PC-9 (cell line): ENCODE data around the gene ZNF618. TPM values are rescaled to one million over a fixed set of nuclear protein-coding genes. Genes with fewer than 3 reads are reported as not detected.

Experiments
- BruUV-seq: library from RNA; stranded (reverse); fragments of 400-500 nt; replicated peaks from 2 replicates; lab custom pipeline; 2021; lab: Mats Ljungman, UMichigan
- CTCF ChIA-PET: fragments of 300-600 bp; sonication (Branson Sonifier 250); formaldehyde crosslinking; loops from one replicate; lab custom pipeline; 2022; ENCODE audit warnings: antibody characterized with exemption; lab: Charles Lee
- POLR2A ChIA-PET: fragments of 300-600 bp; sonication (Branson Sonifier 250); formaldehyde crosslinking; loops from one replicate; lab custom pipeline; 2022; ENCODE audit warnings: antibody characterized with exemption; ENCODE audit not compliant: unreplicated experiment; lab: Charles Lee
- DNase-seq, 2 experiments: peaks; one replicate each; pipeline versions ENCODE4 v3.0.0 to v3.0.0-alpha.2; 2015 to 2022; ENCODE audit warnings: mixed read lengths in 1 of 2
- H2AFZ ChIP-seq: fragments of 200-600 bp; sonication (generic); 2 replicates; pipeline ENCODE4 v1.8.1; 2017; ENCODE audit warnings: antibody characterized with exemption
- H3F3A ChIP-seq: fragments of 200-600 bp; sonication (generic); 2 replicates; pipeline ENCODE4 v1.8.1; 2017; ENCODE audit warnings: antibody characterized with exemption, mild to moderate bottlenecking, low read depth; ENCODE audit not compliant: insufficient read depth
- H3K27ac ChIP-seq: fragments of 200-600 bp; sonication (generic); 2 replicates; pipeline ENCODE4 v1.6.1; 2016; ENCODE audit warnings: mixed run types
- H3K27me3 ChIP-seq: fragments of 200-600 bp; sonication (generic); 2 replicates; pipeline ENCODE4 v1.6.1; 2016; ENCODE audit warnings: low read depth, mixed run types; ENCODE audit not compliant: insufficient read depth
- H3K36me3 ChIP-seq: fragments of 200-600 bp; sonication (generic); 2 replicates; pipeline ENCODE4 v1.6.1; 2016; ENCODE audit warnings: low read depth, mixed run types
- H3K4me1 ChIP-seq: fragments of 200-600 bp; sonication (generic); replicated peaks from 2 replicates; pipeline ENCODE4 v1.6.1; 2016; ENCODE audit warnings: mixed run types; ENCODE audit not compliant: insufficient read depth
- H3K4me2 ChIP-seq: fragments of 200-600 bp; sonication (generic); 2 replicates; pipeline ENCODE4 v1.6.1; 2017; ENCODE audit warnings: mixed run types
- H3K4me3 ChIP-seq: fragments of 200-600 bp; sonication (generic); 2 replicates; pipeline ENCODE4 v1.6.1; 2016; ENCODE audit warnings: mixed run types
- H3K79me2 ChIP-seq: fragments of 200-600 bp; sonication (generic); 2 replicates; pipeline ENCODE4 v1.6.1; 2017; ENCODE audit warnings: low read depth, mixed run types
- H3K9me2 ChIP-seq: fragments of 200-600 bp; sonication (generic); 2 replicates; pipeline ENCODE4 v1.8.1; 2017; ENCODE audit warnings: mild to moderate bottlenecking; ENCODE audit not compliant: insufficient read depth
- H3K9me3 ChIP-seq: fragments of 200-600 bp; sonication (generic); 2 replicates; pipeline ENCODE4 v1.8.1; 2016; ENCODE audit warnings: low read depth; ENCODE audit not compliant: insufficient read depth
- H4K20me1 ChIP-seq: fragments of 200-600 bp; sonication (generic); 2 replicates; pipeline ENCODE4 v1.8.1; 2017; ENCODE audit not compliant: insufficient read depth
- EZH2 ChIP-seq: fragments of 200-600 bp; sonication (generic); IDR thresholded peaks from 2 replicates; pipeline ENCODE4 v1.8.0; 2017; ENCODE audit warnings: antibody characterized with exemption, low read depth
- intact Hi-C: fragments of 100-400 bp; cut with micrococcal nuclease; formaldehyde crosslinking; loops from one replicate; pipeline ENCODE4 v1.10.0; 2022; ENCODE audit not compliant: unreplicated experiment
- total RNA-seq: library from RNA; stranded (reverse); gene quantifications from 2 replicates; pipeline ENCODE4 v1.2.3, GENCODE V29; 2021
- TF ChIP-seq, protein P1 (sequence below): fragments of 200-600 bp; sonication (generic); conservative IDR thresholded peaks from 2 replicates; pipeline ENCODE4 v1.6.1; 2017; ENCODE audit warnings: mixed run types, antibody characterized with exemption, mild to moderate bottlenecking, moderate library complexity

Gene ZNF618
- total RNA-seq, 1 experiment from 2014 or later = 0.20 TPM

DNA sequence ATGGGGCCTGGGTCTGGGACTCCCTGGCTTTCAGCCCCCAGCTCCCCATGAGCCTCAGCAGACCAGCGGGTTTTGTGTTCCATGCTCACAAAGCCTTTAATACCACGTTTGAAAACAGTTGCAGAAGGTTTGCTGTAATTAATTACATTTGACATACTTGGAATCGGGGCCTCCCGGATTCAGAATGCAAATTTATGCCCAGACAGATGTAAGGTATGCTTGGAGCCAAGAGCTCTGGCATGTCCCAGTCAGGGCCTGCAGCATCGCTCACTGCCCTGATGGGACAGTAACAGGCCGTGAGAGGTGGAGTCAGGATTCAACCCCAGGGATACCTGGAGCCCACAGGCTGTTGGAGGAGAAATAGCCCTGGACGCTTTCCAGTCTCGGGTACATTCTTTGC lies 12.2 kb downstream of the ZNF618 start:
- no peak overlapping the region for H3K4me3 ChIP-seq
- DNase-seq = no peak
- H4K20me1 ChIP-seq = no peaks in the 10 kb centered on the region
- no peaks in the 10 kb centered on the region for H3K79me2 ChIP-seq
- H3K9me2 ChIP-seq = no peaks in the 10 kb centered on the region
- BruUV-seq = no TSS peak
- H3K36me3 ChIP-seq = no peaks in the 10 kb centered on the region
- intact Hi-C loops = no loop called here
- POLR2A ChIA-PET = no interaction called here
- CTCF ChIA-PET = no interaction called here
- H3K27ac ChIP-seq = no peak overlapping the region
- TF ChIP-seq, protein P1, sequence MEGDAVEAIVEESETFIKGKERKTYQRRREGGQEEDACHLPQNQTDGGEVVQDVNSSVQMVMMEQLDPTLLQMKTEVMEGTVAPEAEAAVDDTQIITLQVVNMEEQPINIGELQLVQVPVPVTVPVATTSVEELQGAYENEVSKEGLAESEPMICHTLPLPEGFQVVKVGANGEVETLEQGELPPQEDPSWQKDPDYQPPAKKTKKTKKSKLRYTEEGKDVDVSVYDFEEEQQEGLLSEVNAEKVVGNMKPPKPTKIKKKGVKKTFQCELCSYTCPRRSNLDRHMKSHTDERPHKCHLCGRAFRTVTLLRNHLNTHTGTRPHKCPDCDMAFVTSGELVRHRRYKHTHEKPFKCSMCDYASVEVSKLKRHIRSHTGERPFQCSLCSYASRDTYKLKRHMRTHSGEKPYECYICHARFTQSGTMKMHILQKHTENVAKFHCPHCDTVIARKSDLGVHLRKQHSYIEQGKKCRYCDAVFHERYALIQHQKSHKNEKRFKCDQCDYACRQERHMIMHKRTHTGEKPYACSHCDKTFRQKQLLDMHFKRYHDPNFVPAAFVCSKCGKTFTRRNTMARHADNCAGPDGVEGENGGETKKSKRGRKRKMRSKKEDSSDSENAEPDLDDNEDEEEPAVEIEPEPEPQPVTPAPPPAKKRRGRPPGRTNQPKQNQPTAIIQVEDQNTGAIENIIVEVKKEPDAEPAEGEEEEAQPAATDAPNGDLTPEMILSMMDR = no peak
- no peak for TF ChIP-seq EZH2
- H3F3A ChIP-seq = no peaks in the 10 kb centered on the region
- no peak overlapping the region for H2AFZ ChIP-seq
- H3K9me3 ChIP-seq = no peaks in the 10 kb centered on the region
- peaks cover 50% of the 10 kb centered on the region for H3K27me3 ChIP-seq
- H3K4me1 ChIP-seq = no peaks in the 10 kb centered on the region
- no peak overlapping the region for H3K4me2 ChIP-seq

DNA sequence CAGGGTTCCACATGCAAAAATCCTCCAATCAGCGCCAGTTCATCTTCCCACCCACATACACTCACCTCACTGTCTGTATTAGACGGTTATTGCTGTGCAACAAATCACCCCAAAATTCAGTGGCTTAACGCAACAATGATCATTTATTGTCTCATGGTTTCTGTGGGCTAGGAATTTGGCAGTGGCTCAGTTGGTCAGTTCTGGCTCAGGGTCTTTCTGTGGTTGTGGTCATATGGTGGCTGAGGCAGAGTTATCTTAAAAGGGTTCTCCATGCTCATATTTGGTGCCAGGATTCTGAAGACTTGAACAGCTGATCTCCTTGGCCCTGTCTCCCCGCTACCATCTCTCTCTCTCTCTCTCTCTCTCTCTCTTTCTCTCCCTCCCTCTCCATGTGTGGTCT lies 12.9 kb downstream of the ZNF618 start:
- H3K9me2 ChIP-seq = no peaks in the 10 kb centered on the region
- DNase-seq = no peak
- H3K27ac ChIP-seq = no peak overlapping the region
- H3K4me2 ChIP-seq = no peak overlapping the region
- H3K9me3 ChIP-seq = no peaks in the 10 kb centered on the region
- H3K27me3 ChIP-seq = peaks cover 43% of the 10 kb centered on the region
- no peaks in the 10 kb centered on the region for H3K4me1 ChIP-seq
- no peaks in the 10 kb centered on the region for H3K36me3 ChIP-seq
- intact Hi-C loops = no loop called here
- no TSS peak for BruUV-seq
- no peak overlapping the region for H3K4me3 ChIP-seq
- ChIA-PET CTCF (no interaction called here), POLR2A (no interaction called here)
- TF ChIP-seq, protein P1 = no peak
- no peak for TF ChIP-seq EZH2
- no peaks in the 10 kb centered on the region for H4K20me1 ChIP-seq
- no peaks in the 10 kb centered on the region for H3F3A ChIP-seq
- no peaks in the 10 kb centered on the region for H3K79me2 ChIP-seq
- H2AFZ ChIP-seq = no peak overlapping the region

DNA sequence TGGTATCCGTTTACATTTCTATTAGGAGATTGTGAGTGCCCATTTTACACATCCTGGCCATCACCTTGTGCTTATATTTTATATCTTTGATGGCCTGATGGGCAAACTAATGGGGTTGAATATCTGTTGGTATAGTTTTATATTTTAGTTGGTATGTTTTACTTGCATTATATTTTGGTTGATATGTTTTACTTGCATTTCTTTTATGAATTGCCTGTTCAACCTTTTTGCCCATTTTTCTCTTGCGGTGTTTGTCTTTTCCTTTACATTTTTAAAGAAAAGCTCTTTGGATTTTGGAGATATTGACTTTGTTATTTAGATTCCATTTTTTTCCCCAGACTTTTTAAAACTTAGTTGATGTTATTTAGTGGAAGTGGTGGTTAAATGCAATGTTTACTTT lies 14.6 kb downstream of the ZNF618 start:
- Histone ChIP-seq H3K9me2 (no peaks in the 10 kb centered on the region), H3F3A (no peaks in the 10 kb centered on the region), H2AFZ (no peak overlapping the region), H4K20me1 (no peaks in the 10 kb centered on the region), H3K4me3 (no peak overlapping the region), H3K9me3 (no peaks in the 10 kb centered on the region), H3K27ac (no peak overlapping the region), H3K4me2 (no peak overlapping the region), H3K36me3 (no peaks in the 10 kb centered on the region), H3K79me2 (no peaks in the 10 kb centered on the region), H3K27me3 (peaks cover 34% of the 10 kb centered on the region), H3K4me1 (no peaks in the 10 kb centered on the region)
- intact Hi-C loops = loop anchor here (5.0 kb wide), 1 partner anchor 43 kb away; no protein-coding TSS in a partner anchor
- no peak for TF ChIP-seq EZH2
- TF ChIP-seq, protein P1 = no peak
- no TSS peak for BruUV-seq
- DNase-seq = no peak
- POLR2A ChIA-PET = no interaction called here
- CTCF ChIA-PET = no interaction called here
